HT1080 (cell line): ENCODE results near the gene INPP5B. TPM values are rescaled to one million over a fixed set of nuclear protein-coding genes. Genes with fewer than 3 reads are reported as not detected.
"Not testable (repeated sequence)": the region's sequence is repeated elsewhere in the genome, so short reads cannot be mapped to it uniquely, and the experiment has no call there.

Experiments used
- DNase-seq: peaks from one replicate; pipeline ENCODE4 v3.0.0-alpha.2; 2015; ENCODE audit warnings: low read depth
- total RNA-seq: library from RNA; depleted of rRNA; stranded (reverse); fragments of >200 nt; shearing (Covaris generic); gene quantifications from 2 replicates; pipeline ENCODE4 v1.2.3, GENCODE V29; 2014

The INPP5B gene
- total RNA-seq, 1 experiment from 2014 or later: 21.8 TPM

DNA sequence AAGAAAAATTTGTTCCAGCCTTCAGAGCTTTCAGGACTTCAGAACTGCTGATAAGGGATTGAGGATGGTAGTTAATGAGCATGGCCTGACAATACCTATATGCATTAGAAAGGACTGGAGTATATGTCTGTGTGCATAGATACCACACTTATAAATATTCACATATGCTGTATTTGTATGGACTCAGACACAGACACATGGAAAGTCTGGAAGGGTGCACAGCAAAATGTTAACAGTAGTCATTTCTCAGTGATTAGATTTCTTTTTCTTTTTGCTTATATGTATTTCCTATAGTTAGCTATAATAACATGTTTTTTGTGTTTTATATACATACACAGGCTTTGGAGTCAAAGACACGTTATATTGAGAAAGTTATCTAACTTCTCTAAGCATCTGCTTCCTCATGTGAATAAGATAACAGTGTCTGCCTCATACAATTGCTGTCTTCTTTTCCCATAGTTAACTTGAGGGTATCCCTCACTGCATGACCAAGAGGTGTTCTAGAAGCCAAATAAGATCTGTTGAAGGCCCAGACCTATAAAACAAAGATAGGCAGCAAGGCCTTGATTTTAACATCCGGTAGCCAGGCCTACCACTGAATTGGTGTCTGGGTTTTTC lies 31.3 kb downstream of the INPP5B start:
- DNase-seq: no peak

GRCh38 chr1:37914719-37915475 lies 32.0 kb downstream of the INPP5B start:
- no peak for DNase-seq

- not testable (repeated sequence) for DNase-seq
These were observed 35.4 kb downstream of the INPP5B start for GRCh38 chr1:37911478-37911877.

GRCh38 chr1:37910886-37911285 lies 36.0 kb downstream of the INPP5B start:
- DNase-seq: not testable (repeated sequence)

GRCh38 chr1:37908531-37908930 lies 38.3 kb downstream of the INPP5B start:
- DNase-seq: not testable (repeated sequence)

- not testable (repeated sequence) for DNase-seq
These were observed 39.3 kb downstream of the INPP5B start for GRCh38 chr1:37907416-37908125.

DNA sequence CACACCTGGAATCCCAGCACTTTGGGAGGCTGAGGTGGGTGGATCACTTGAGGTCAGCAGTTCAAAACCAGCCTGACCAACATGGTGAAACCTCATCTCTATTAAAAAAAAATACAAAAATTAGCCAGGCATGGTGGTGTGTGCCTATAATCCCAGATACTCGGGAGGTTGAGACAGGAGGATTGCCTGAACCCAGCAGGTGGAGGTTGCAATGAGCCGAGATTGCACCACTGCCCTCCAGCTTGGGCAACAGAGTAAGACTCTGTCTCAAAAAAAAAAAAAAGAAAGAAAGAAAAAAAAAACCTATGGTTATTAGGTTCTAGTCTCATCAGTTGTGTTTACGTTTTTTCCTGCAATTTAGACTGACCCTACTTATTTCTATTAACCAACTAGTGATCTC lies 40.3 kb downstream of the INPP5B start:
- not testable (repeated sequence) for DNase-seq

GRCh38 chr1:37905727-37906126 lies 41.1 kb downstream of the INPP5B start:
- no peak for DNase-seq

DNA sequence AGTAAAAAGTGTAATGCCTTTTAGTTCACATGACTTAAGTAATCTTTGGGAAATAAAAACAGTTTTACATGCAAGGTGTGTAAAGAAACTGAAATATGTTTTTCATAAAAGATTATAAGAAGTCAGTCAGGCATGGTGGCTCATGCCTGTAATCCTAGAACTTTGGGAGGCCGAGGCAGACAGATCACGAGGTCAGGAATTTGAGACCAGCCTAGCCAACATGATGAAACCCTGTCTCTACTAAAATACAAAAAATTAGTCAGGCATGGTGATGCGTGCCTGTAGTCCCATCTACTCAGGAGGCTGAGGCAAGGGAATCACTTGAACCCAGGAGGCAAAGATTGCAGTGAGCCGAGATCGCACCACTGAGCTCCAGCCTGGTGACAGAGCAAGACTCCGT lies 42.9 kb downstream of the INPP5B start:
- DNase-seq: not testable (repeated sequence)

- no peak for DNase-seq
These were observed 43.9 kb downstream of the INPP5B start for GRCh38 chr1:37902983-37903382.

- DNase-seq: no peak
These were observed 45.0 kb downstream of the INPP5B start for GRCh38 chr1:37901893-37902225.

DNA sequence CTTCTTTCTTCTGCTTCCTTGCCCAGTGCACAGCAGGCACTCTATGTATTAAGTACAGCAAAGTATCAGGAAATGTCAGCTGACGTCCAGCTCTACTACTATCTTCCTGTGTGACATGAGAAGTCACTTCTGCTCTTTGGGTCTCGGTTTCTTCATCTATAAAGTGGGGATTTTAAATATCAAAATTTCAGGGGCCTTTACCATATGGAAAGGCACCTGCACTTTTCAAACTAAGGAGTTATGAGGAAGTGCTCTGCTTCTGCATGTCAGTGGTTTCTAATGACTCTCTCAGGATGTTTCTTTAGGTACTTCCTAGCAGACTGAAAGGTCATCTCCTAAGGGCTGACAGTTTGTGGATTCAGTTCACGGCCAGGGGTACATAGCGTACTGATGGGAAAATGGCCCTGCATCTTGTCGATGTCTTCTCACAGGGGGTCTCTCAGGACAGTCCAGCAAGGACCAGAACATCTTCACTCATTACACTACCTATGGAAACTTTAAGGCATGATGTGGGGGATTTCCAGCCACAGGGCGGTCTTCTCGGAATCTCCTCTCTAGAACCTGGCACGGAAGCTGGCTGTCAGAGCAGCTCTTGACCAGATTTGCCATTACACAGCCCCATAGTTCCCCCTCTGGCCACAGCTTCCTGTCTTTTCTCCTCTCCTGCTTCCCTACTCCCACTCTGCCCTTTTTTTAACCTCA lies 45.5 kb downstream of the INPP5B start:
- no peak for DNase-seq

- not testable (repeated sequence) for DNase-seq
These were observed 49.3 kb downstream of the INPP5B start for GRCh38 chr1:37897563-37897962.

- DNase-seq: no peak
These were observed 53.2 kb downstream of the INPP5B start for GRCh38 chr1:37893673-37894072.

GRCh38 chr1:37892151-37893047 lies 54.5 kb downstream of the INPP5B start:
- DNase-seq: no peak

- peak; percentile 28 for DNase-seq
These were observed 56.4 kb downstream of the INPP5B start for GRCh38 chr1:37890378-37891014.

- DNase-seq: no peak
These were observed 58.7 kb downstream of the INPP5B start for GRCh38 chr1:37888022-37888700.

- no peak for DNase-seq
These were observed 62.7 kb downstream of the INPP5B start for GRCh38 chr1:37884145-37884544.

DNA sequence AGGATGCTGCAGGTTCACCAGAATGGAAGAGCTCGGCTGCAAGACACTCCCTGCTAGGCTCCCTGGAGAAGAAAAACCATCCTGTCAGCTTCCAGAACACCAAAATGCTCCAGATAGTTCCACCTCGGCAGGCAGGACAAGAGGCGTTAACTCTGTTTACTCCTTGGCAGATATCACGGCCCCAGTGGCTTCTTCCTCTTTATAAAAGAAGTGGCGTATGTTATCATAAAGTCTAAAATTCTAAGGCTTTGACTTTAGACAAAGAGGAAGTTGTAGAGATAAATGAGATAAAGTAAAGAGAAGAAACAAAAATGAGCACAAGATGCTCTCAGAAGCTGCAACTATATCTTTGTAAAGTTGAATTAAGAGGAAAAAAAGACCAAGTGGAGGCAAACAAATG lies 63.2 kb downstream of the INPP5B start:
- DNase-seq: no peak

- DNase-seq: no peak
These were observed 67.0 kb downstream of the INPP5B start for GRCh38 chr1:37879865-37880264.
